ENCODE measurements around the gene SIAH3. TPM values are rescaled to one million over a fixed set of nuclear protein-coding genes. Genes with fewer than 3 reads are reported as not detected.

The SIAH3 gene
- total RNA-seq, 1 experiment from 2014 or later: not detected

DNA sequence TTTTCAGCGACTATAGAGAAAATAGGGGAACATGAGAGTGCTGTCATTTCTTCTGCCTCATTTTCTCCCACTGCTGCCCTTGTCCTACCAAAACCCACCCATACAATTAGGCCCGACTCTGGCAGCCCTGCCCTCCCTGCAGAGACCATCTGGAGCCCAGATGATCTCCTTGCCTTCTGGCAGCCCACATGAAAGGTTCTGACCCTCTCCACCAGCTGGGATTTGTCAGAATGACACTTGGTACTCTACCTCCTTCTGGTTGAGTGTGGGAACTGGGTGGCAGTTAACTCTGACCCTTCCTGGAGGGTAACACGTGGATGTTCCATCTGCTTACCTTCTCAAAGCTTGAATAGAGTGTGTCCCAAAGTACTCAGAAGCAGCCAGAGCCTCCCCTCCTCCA is 21.0 kb upstream of the SIAH3 start:
- ChIA-PET POLR2A (no interaction called here), RAD21 (ENCODE audit: low non-redundant PET in 1 of 2, low total read pairs in 2 of 2, uncharacterized antibody in 2 of 2, unreplicated experiment in 2 of 2) (no interaction called here), CTCF (no interaction called here)
- ATAC-seq (no peak), DNase-seq (ENCODE audit: low read depth, low spot score) (no peak)
- H3K4me3 ChIP-seq (replicated peaks in 1 of 2; ENCODE audit: low read depth in 1 of 2, low read length in 2 of 2): no peak overlapping the region
- no peak overlapping the region for H2AFZ ChIP-seq (ENCODE audit: low read depth, low read length, poor library complexity, severe bottlenecking)
- no peak overlapping the region for H3K4me2 ChIP-seq (ENCODE audit: low read length)
- H3K27ac ChIP-seq (ENCODE audit: low read depth, low read length): no peak overlapping the region
- intact Hi-C loops (cut with micrococcal nuclease): no loop called here
- H3K79me2 ChIP-seq (ENCODE audit: insufficient read depth, low read length): no peaks in the 10 kb centered on the region
- no peaks in the 10 kb centered on the region for H3K9me2 ChIP-seq (ENCODE audit: insufficient read depth)
- no peaks in the 10 kb centered on the region for H4K20me1 ChIP-seq (ENCODE audit: insufficient read depth)
- no peak overlapping the region for H3K9ac ChIP-seq (ENCODE audit: low read length)
- TF ChIP-seq SP1 (IDR thresholded peaks at IDR 0.05; ENCODE audit: low read depth) (no peak), EGR1 (IDR thresholded peaks at IDR 0.05; ENCODE audit: low read depth) (no peak), SRF (IDR thresholded peaks at IDR 0.05; ENCODE audit: low read depth) (no peak), JUND (IDR thresholded peaks at IDR 0.05) (no peak), CBX3 (IDR thresholded peaks at IDR 0.05; ENCODE audit: low read depth) (no peak), TCF7L2 (IDR thresholded peaks at IDR 0.05; ENCODE audit: borderline replicate concordance, extremely low read depth, insufficient read depth, insufficient read length) (no peak), ZFX (IDR thresholded peaks at IDR 0.05) (no peak), POLR2A (IDR thresholded peaks at IDR 0.05; ENCODE audit: borderline replicate concordance, extremely low read depth, insufficient read depth, insufficient read length) (no peak), POLR2AphosphoS5 (IDR thresholded peaks at IDR 0.05; ENCODE audit: low read depth, low read length) (no peak), ZNF274 (IDR thresholded peaks at IDR 0.05; ENCODE audit: low read depth, low read length) (no peak), YY1 (IDR thresholded peaks at IDR 0.05; ENCODE audit: extremely low read depth, insufficient replicate concordance, low read depth, low read length) (no peak), FOSL1 (IDR thresholded peaks at IDR 0.05; ENCODE audit: low read depth) (no peak), ELF1 (IDR thresholded peaks at IDR 0.05; ENCODE audit: borderline replicate concordance, low read depth) (no peak), RAD21 (IDR thresholded peaks at IDR 0.05; ENCODE audit: low read depth) (no peak)
- TF ChIP-seq, protein P1, sequence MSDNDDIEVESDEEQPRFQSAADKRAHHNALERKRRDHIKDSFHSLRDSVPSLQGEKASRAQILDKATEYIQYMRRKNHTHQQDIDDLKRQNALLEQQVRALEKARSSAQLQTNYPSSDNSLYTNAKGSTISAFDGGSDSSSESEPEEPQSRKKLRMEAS (IDR thresholded peaks at IDR 0.05): no peak
- TF ChIP-seq, protein P2, sequence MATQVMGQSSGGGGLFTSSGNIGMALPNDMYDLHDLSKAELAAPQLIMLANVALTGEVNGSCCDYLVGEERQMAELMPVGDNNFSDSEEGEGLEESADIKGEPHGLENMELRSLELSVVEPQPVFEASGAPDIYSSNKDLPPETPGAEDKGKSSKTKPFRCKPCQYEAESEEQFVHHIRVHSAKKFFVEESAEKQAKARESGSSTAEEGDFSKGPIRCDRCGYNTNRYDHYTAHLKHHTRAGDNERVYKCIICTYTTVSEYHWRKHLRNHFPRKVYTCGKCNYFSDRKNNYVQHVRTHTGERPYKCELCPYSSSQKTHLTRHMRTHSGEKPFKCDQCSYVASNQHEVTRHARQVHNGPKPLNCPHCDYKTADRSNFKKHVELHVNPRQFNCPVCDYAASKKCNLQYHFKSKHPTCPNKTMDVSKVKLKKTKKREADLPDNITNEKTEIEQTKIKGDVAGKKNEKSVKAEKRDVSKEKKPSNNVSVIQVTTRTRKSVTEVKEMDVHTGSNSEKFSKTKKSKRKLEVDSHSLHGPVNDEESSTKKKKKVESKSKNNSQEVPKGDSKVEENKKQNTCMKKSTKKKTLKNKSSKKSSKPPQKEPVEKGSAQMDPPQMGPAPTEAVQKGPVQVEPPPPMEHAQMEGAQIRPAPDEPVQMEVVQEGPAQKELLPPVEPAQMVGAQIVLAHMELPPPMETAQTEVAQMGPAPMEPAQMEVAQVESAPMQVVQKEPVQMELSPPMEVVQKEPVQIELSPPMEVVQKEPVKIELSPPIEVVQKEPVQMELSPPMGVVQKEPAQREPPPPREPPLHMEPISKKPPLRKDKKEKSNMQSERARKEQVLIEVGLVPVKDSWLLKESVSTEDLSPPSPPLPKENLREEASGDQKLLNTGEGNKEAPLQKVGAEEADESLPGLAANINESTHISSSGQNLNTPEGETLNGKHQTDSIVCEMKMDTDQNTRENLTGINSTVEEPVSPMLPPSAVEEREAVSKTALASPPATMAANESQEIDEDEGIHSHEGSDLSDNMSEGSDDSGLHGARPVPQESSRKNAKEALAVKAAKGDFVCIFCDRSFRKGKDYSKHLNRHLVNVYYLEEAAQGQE (IDR thresholded peaks at IDR 0.05; ENCODE audit: low read depth): no peak
- TF ChIP-seq, protein P3, sequence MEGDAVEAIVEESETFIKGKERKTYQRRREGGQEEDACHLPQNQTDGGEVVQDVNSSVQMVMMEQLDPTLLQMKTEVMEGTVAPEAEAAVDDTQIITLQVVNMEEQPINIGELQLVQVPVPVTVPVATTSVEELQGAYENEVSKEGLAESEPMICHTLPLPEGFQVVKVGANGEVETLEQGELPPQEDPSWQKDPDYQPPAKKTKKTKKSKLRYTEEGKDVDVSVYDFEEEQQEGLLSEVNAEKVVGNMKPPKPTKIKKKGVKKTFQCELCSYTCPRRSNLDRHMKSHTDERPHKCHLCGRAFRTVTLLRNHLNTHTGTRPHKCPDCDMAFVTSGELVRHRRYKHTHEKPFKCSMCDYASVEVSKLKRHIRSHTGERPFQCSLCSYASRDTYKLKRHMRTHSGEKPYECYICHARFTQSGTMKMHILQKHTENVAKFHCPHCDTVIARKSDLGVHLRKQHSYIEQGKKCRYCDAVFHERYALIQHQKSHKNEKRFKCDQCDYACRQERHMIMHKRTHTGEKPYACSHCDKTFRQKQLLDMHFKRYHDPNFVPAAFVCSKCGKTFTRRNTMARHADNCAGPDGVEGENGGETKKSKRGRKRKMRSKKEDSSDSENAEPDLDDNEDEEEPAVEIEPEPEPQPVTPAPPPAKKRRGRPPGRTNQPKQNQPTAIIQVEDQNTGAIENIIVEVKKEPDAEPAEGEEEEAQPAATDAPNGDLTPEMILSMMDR (IDR thresholded peaks at IDR 0.05 in 2 of 3, conservative IDR thresholded peaks at IDR 0.05 in 1 of 3; ENCODE audit: borderline replicate concordance in 1 of 3, insufficient read depth in 1 of 3, low read depth in 2 of 3, low read length in 2 of 3): no peak
- TF ChIP-seq, protein P4, sequence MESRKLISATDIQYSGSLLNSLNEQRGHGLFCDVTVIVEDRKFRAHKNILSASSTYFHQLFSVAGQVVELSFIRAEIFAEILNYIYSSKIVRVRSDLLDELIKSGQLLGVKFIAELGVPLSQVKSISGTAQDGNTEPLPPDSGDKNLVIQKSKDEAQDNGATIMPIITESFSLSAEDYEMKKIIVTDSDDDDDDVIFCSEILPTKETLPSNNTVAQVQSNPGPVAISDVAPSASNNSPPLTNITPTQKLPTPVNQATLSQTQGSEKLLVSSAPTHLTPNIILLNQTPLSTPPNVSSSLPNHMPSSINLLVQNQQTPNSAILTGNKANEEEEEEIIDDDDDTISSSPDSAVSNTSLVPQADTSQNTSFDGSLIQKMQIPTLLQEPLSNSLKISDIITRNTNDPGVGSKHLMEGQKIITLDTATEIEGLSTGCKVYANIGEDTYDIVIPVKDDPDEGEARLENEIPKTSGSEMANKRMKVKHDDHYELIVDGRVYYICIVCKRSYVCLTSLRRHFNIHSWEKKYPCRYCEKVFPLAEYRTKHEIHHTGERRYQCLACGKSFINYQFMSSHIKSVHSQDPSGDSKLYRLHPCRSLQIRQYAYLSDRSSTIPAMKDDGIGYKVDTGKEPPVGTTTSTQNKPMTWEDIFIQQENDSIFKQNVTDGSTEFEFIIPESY (IDR thresholded peaks at IDR 0.05; ENCODE audit: extremely low read depth, insufficient replicate concordance, low read length): no peak
- no peaks in the 10 kb centered on the region for H3K36me3 ChIP-seq (ENCODE audit: control insufficient read depth in 1 of 2, insufficient read depth in 2 of 2, low read length in 2 of 2)
- peaks cover 18 to 43% of the 10 kb centered on the region in 2 experiments for H3K4me1 ChIP-seq (ENCODE audit: control insufficient read depth in 1 of 2, insufficient read depth in 2 of 2, low read length in 2 of 2)
- no TSS peak for BruUV-seq (replicated peaks)
- no peaks in the 10 kb centered on the region for H3K27me3 ChIP-seq (ENCODE audit: insufficient read depth, low read length)
- H3K9me3 ChIP-seq (ENCODE audit: control insufficient read depth in 1 of 2, insufficient read depth in 1 of 2, low read depth in 1 of 2, low read length in 2 of 2): no peaks in the 10 kb centered on the region
